Measurements from ENCODE around the gene NCOA6. TPM values are rescaled to one million over a fixed set of nuclear protein-coding genes. Genes with fewer than 3 reads are reported as not detected.
"Not testable (repeated sequence)": the region's sequence is repeated elsewhere in the genome, so short reads cannot be mapped to it uniquely, and the experiment has no call there.

The NCOA6 gene
- total RNA-seq, 1 experiment from 2014 or later, result 35.1 TPM

GRCh38 chr20:34717230-34718095 is 108.0 kb downstream of the NCOA6 start:
- H3K4me2 ChIP-seq, result no peak overlapping the region
- ChIA-PET CTCF (no interaction called here), POLR2A (ENCODE audit: unreplicated experiment) (no interaction called here)
- no peaks in the 10 kb centered on the region for H3K27me3 ChIP-seq (ENCODE audit: insufficient read depth, low read depth)
- no peak for TF ChIP-seq EZH2 (IDR thresholded peaks at IDR 0.05; ENCODE audit: low read depth)
- no peak overlapping the region for H3K27ac ChIP-seq
- no TSS peak for BruUV-seq (replicated peaks)
- H3K36me3 ChIP-seq (ENCODE audit: low read depth), result peaks cover 13% of the 10 kb centered on the region
- H3K9me3 ChIP-seq (ENCODE audit: insufficient read depth, low read depth), result no peaks in the 10 kb centered on the region
- H3K4me3 ChIP-seq, result no peak overlapping the region
- H4K20me1 ChIP-seq (ENCODE audit: insufficient read depth), result peaks cover 8% of the 10 kb centered on the region
- intact Hi-C loops (cut with micrococcal nuclease; ENCODE audit: unreplicated experiment), result no loop called here
- H3K9me2 ChIP-seq (ENCODE audit: insufficient read depth), result no peaks in the 10 kb centered on the region
- H3K4me1 ChIP-seq (replicated peaks; ENCODE audit: insufficient read depth), result peaks cover 22% of the 10 kb centered on the region
- peaks cover 25% of the 10 kb centered on the region for H3F3A ChIP-seq (ENCODE audit: insufficient read depth, low read depth)
- no peaks in the 10 kb centered on the region for H3K79me2 ChIP-seq (ENCODE audit: low read depth)
- no peak overlapping the region for H2AFZ ChIP-seq
- no peak for DNase-seq

GRCh38 chr20:34716921-34717229 is 108.6 kb downstream of the NCOA6 start:
- Histone ChIP-seq H3K79me2 (ENCODE audit: low read depth) (no peaks in the 10 kb centered on the region), H3K9me2 (ENCODE audit: insufficient read depth) (no peaks in the 10 kb centered on the region), H3K27me3 (ENCODE audit: insufficient read depth, low read depth) (no peaks in the 10 kb centered on the region), H3K9me3 (ENCODE audit: insufficient read depth, low read depth) (no peaks in the 10 kb centered on the region), H3K27ac (no peak overlapping the region), H2AFZ (no peak overlapping the region), H3K4me3 (no peak overlapping the region), H3F3A (ENCODE audit: insufficient read depth, low read depth) (peaks cover 30% of the 10 kb centered on the region), H4K20me1 (ENCODE audit: insufficient read depth) (peaks cover 8% of the 10 kb centered on the region), H3K36me3 (ENCODE audit: low read depth) (peaks cover 13% of the 10 kb centered on the region), H3K4me2 (no peak overlapping the region), H3K4me1 (replicated peaks; ENCODE audit: insufficient read depth) (peaks cover 22% of the 10 kb centered on the region)
- intact Hi-C loops (cut with micrococcal nuclease; ENCODE audit: unreplicated experiment), result no loop called here
- ChIA-PET CTCF (interaction anchor here (0.5 kb wide), 1 partner anchor 1365 kb away, joined by 3 read pairs; no protein-coding TSS in a partner anchor), POLR2A (ENCODE audit: unreplicated experiment) (interaction anchor here (0.7 kb wide), 1 partner anchor 405 kb away, joined by 4 read pairs; no protein-coding TSS in a partner anchor)
- no peak for TF ChIP-seq EZH2 (IDR thresholded peaks at IDR 0.05; ENCODE audit: low read depth)
- no TSS peak for BruUV-seq (replicated peaks)
- DNase-seq, result no peak

GRCh38 chr20:34715384-34715783 is 110.1 kb downstream of the NCOA6 start:
- H3K9me3 ChIP-seq (ENCODE audit: insufficient read depth, low read depth), result no peaks in the 10 kb centered on the region
- H3F3A ChIP-seq (ENCODE audit: insufficient read depth, low read depth), result peaks cover 37% of the 10 kb centered on the region
- no peaks in the 10 kb centered on the region for H3K27me3 ChIP-seq (ENCODE audit: insufficient read depth, low read depth)
- H2AFZ ChIP-seq, result no peak overlapping the region
- H4K20me1 ChIP-seq (ENCODE audit: insufficient read depth), result peaks cover 8% of the 10 kb centered on the region
- H3K79me2 ChIP-seq (ENCODE audit: low read depth), result no peaks in the 10 kb centered on the region
- ChIA-PET POLR2A (ENCODE audit: unreplicated experiment) (interaction anchor here (0.7 kb wide), 1 partner anchor 207 kb away, joined by 4 read pairs; no protein-coding TSS in a partner anchor), CTCF (no interaction called here)
- no TSS peak for BruUV-seq (replicated peaks)
- H3K9me2 ChIP-seq (ENCODE audit: insufficient read depth), result no peaks in the 10 kb centered on the region
- H3K4me2 ChIP-seq, result no peak overlapping the region
- H3K36me3 ChIP-seq (ENCODE audit: low read depth), result peaks cover 13% of the 10 kb centered on the region
- TF ChIP-seq CTCF (conservative IDR thresholded peaks at IDR 0.05), result no peak
- TF ChIP-seq EZH2 (IDR thresholded peaks at IDR 0.05; ENCODE audit: low read depth), result no peak
- intact Hi-C loops (cut with micrococcal nuclease; ENCODE audit: unreplicated experiment), result no loop called here
- no peak overlapping the region for H3K4me3 ChIP-seq
- no peak for DNase-seq
- H3K4me1 ChIP-seq (replicated peaks; ENCODE audit: insufficient read depth), result peaks cover 22% of the 10 kb centered on the region
- H3K27ac ChIP-seq, result no peak overlapping the region

- H3K4me3 ChIP-seq; H4K20me1 ChIP-seq (ENCODE audit: insufficient read depth); intact Hi-C loops (cut with micrococcal nuclease; ENCODE audit: unreplicated experiment); H3K27ac ChIP-seq; H3K9me3 ChIP-seq (ENCODE audit: insufficient read depth, low read depth); H3K79me2 ChIP-seq (ENCODE audit: low read depth); H3K27me3 ChIP-seq (ENCODE audit: insufficient read depth, low read depth); H2AFZ ChIP-seq; H3K9me2 ChIP-seq (ENCODE audit: insufficient read depth); H3K4me2 ChIP-seq; DNase-seq; BruUV-seq (replicated peaks): not testable (repeated sequence)
- H3K36me3 ChIP-seq (ENCODE audit: low read depth), result peaks cover 11% of the 10 kb centered on the region
- ChIA-PET POLR2A (ENCODE audit: unreplicated experiment) (interaction anchor here (0.6 to 0.7 kb wide), 3 partner anchors 12 to 400 kb away, joined by 3 to 5 read pairs (median 4); no protein-coding TSS in a partner anchor), CTCF (interaction anchor here (0.6 kb wide), 2 partner anchors 38 to 56 kb away, joined by 3 read pairs; no protein-coding TSS in a partner anchor)
- H3K4me1 ChIP-seq (replicated peaks; ENCODE audit: insufficient read depth), result peaks cover 22% of the 10 kb centered on the region
- peaks cover 36% of the 10 kb centered on the region for H3F3A ChIP-seq (ENCODE audit: insufficient read depth, low read depth)
These were observed 111.4 kb downstream of the NCOA6 start for GRCh38 chr20:34713944-34714515.

Measured in PC-9 (cell line).